ENCODE data around the gene EFNA2. TPM values are rescaled to one million over a fixed set of nuclear protein-coding genes. Genes with fewer than 3 reads are reported as not detected.

EFNA2 gene
- total and polyA plus RNA-seq, 2 experiments from 2014 or later, result 2.7 to 10.3 TPM

DNA sequence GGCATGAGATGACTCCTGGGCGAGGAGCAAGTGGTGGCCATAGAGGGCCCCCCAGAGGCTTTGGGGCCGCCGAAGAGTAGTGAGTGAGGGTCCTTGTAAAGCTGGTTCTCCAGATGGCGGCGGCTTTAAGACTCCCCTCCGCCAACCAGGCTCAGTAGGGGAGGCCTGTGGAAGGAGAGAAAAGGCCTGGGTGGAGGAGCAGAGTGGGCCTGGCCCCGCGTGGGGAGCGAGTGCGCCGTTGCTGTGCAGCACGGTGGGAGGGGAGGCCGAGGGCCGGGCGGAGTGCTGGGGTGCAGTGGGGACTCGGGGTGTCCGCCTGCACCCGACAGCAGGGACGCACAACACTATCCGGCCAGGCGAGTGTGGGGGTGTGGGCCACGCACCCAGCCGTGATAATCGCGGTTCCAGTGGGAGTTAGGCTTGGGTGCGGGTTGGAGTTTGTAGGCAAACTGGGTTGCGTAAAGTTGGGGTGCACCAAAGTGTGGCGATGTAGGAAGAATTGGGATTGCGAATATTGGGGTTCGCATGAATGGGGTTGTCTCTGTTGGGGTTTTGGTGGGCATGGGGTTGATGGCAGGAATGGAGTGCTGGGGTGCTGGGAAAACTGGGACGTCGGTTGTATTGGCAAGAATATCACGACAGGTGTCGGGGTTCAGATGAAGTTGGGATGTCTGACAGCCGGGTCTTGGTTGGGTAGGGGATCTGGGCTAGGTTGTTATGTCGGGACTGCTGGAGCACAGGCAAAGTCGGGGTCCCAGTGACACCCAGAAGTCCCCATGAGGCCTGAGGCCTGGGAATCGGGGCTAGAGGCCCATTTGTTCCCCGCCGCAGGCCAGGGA, 17.2 kb upstream of the EFNA2 start:
- Histone ChIP-seq H4K20me1 (replicated peaks; ENCODE audit: insufficient read depth) (peaks cover 30% of the 10 kb centered on the region), H2AFZ (no peak overlapping the region), H3K36me3 (ENCODE audit: insufficient read depth) (peaks cover 26% of the 10 kb centered on the region), H3K79me2 (replicated peaks; ENCODE audit: insufficient read depth) (peaks cover 39% of the 10 kb centered on the region), H3K4me3 (peak overlapping the region; percentile 94), H3F3A (replicated peaks; ENCODE audit: low read depth) (peaks cover 57% of the 10 kb centered on the region), H3K4me2 (peak overlapping the region; percentile 95), H3K27me3 (ENCODE audit: insufficient read depth) (peaks cover 10% of the 10 kb centered on the region; the same call in 1 of the 2 replicates), H3K27ac (ENCODE audit: low read depth) (no peak overlapping the region), H3K9me2 (ENCODE audit: insufficient read depth) (no peaks in the 10 kb centered on the region), H3K4me1 (ENCODE audit: insufficient read depth) (peaks cover 41% of the 10 kb centered on the region)
- H3K27me3 Mint-ChIP-seq (ENCODE audit: insufficient read depth, low read depth, poor library complexity), result peaks cover 51% of the 10 kb centered on the region
- H3K4me1 Mint-ChIP-seq, result peaks cover 59% of the 10 kb centered on the region
- no peak for TF ChIP-seq EZH2 (IDR thresholded peaks at IDR 0.05; ENCODE audit: low read depth, unreplicated experiment)
- peak overlapping the region; percentile 63; the same call in 1 of the 2 replicates for H3K27ac Mint-ChIP-seq
- no peak for ATAC-seq
- peak overlapping the region; percentile 57 for H3K4me3 Mint-ChIP-seq
- DNase-seq (ENCODE audit: low spot score), result no peak
- H3K36me3 Mint-ChIP-seq (ENCODE audit: low read depth), result peaks cover 45% of the 10 kb centered on the region
- peaks cover 2% of the 10 kb centered on the region; the same call in 2 of the 3 replicates for H3K9me3 Mint-ChIP-seq

DNA sequence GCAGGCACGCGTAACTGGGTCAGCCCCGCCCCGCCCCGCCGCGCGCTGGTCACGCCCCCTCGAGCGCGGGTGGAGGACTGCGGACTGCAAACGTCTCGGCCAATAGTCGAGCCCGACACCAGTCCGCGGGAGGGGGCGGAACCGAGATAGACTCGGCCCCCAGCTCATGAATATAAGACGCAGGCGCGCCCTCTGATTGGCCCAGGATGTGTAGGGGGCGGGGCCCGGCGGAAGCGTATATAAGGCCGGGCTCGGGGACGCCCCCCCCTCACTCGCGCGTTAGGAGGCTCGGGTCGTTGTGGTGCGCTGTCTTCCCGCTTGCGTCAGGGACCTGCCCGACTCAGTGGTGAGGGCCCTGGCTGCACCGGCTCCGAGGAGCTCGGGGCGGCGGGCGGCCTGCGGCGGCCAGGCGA, 16.6 kb upstream of the EFNA2 start, which contains the start of gene CIRBP:
CIRBP (plus strand) TSS at position 268 of the 413 bp plus-strand sequence. CDS start 1,602 bp downstream, outside the sequence.
- peak within 1 kb of the TSS; percentile 98 for H3K27ac ChIP-seq (ENCODE audit: low read depth)
- H3K79me2 ChIP-seq (replicated peaks; ENCODE audit: insufficient read depth), result peaks cover 44% of the 10 kb centered on the region
- H3F3A ChIP-seq (replicated peaks; ENCODE audit: low read depth), result peaks cover 59% of the 10 kb centered on the region
- peak within 1 kb of the TSS; percentile 98 for H3K27ac Mint-ChIP-seq
- peak within 1 kb of the TSS; percentile 89 for H3K4me3 Mint-ChIP-seq
- peak within 1 kb of the TSS; percentile 100 for H3K4me2 ChIP-seq
- H3K27me3 Mint-ChIP-seq (ENCODE audit: insufficient read depth, low read depth, poor library complexity), result peaks cover 56% of the 10 kb centered on the region
- H3K9me3 Mint-ChIP-seq, result peaks cover 2% of the 10 kb centered on the region; the same call in 2 of the 3 replicates
- ATAC-seq, result peak; percentile 40
- H3K36me3 Mint-ChIP-seq (ENCODE audit: low read depth), result peaks cover 51% of the 10 kb centered on the region
- peak within 1 kb of the TSS; percentile 94 for H3K4me3 ChIP-seq
- DNase-seq (ENCODE audit: low spot score), result peak; percentile 100
- peaks cover 46% of the 10 kb centered on the region for H3K4me1 ChIP-seq (ENCODE audit: insufficient read depth)
- no peak for TF ChIP-seq EZH2 (IDR thresholded peaks at IDR 0.05; ENCODE audit: low read depth, unreplicated experiment)
- TF ChIP-seq, protein P1, sequence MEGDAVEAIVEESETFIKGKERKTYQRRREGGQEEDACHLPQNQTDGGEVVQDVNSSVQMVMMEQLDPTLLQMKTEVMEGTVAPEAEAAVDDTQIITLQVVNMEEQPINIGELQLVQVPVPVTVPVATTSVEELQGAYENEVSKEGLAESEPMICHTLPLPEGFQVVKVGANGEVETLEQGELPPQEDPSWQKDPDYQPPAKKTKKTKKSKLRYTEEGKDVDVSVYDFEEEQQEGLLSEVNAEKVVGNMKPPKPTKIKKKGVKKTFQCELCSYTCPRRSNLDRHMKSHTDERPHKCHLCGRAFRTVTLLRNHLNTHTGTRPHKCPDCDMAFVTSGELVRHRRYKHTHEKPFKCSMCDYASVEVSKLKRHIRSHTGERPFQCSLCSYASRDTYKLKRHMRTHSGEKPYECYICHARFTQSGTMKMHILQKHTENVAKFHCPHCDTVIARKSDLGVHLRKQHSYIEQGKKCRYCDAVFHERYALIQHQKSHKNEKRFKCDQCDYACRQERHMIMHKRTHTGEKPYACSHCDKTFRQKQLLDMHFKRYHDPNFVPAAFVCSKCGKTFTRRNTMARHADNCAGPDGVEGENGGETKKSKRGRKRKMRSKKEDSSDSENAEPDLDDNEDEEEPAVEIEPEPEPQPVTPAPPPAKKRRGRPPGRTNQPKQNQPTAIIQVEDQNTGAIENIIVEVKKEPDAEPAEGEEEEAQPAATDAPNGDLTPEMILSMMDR (conservative IDR thresholded peaks at IDR 0.05; ENCODE audit: low read depth in 2 of 2), result no peak
- TF ChIP-seq, protein P2, sequence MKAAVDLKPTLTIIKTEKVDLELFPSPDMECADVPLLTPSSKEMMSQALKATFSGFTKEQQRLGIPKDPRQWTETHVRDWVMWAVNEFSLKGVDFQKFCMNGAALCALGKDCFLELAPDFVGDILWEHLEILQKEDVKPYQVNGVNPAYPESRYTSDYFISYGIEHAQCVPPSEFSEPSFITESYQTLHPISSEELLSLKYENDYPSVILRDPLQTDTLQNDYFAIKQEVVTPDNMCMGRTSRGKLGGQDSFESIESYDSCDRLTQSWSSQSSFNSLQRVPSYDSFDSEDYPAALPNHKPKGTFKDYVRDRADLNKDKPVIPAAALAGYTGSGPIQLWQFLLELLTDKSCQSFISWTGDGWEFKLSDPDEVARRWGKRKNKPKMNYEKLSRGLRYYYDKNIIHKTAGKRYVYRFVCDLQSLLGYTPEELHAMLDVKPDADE (IDR thresholded peaks at IDR 0.05), result no peak; the same call in 1 of the 2 replicates
- no peak for TF ChIP-seq JUNB (IDR thresholded peaks at IDR 0.05; ENCODE audit: unreplicated experiment)
- TF ChIP-seq ZNF114 (CRISPR knock-in tag; IDR thresholded peaks at IDR 0.05), result peak; percentile 98; the same call in 1 of the 2 replicates
- peak; percentile 38; the same call in 1 of the 2 replicates for TF ChIP-seq CREB1 (CRISPR knock-in tag; IDR thresholded peaks at IDR 0.05; ENCODE audit: low read depth)
- TF ChIP-seq, protein P3, sequence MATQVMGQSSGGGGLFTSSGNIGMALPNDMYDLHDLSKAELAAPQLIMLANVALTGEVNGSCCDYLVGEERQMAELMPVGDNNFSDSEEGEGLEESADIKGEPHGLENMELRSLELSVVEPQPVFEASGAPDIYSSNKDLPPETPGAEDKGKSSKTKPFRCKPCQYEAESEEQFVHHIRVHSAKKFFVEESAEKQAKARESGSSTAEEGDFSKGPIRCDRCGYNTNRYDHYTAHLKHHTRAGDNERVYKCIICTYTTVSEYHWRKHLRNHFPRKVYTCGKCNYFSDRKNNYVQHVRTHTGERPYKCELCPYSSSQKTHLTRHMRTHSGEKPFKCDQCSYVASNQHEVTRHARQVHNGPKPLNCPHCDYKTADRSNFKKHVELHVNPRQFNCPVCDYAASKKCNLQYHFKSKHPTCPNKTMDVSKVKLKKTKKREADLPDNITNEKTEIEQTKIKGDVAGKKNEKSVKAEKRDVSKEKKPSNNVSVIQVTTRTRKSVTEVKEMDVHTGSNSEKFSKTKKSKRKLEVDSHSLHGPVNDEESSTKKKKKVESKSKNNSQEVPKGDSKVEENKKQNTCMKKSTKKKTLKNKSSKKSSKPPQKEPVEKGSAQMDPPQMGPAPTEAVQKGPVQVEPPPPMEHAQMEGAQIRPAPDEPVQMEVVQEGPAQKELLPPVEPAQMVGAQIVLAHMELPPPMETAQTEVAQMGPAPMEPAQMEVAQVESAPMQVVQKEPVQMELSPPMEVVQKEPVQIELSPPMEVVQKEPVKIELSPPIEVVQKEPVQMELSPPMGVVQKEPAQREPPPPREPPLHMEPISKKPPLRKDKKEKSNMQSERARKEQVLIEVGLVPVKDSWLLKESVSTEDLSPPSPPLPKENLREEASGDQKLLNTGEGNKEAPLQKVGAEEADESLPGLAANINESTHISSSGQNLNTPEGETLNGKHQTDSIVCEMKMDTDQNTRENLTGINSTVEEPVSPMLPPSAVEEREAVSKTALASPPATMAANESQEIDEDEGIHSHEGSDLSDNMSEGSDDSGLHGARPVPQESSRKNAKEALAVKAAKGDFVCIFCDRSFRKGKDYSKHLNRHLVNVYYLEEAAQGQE (IDR thresholded peaks at IDR 0.05; ENCODE audit: unreplicated experiment), result peak; percentile 9
- TF ChIP-seq POLR2AphosphoS5 (IDR thresholded peaks at IDR 0.05; ENCODE audit: low read depth), result peak; percentile 98
- peaks cover 36% of the 10 kb centered on the region for H4K20me1 ChIP-seq (replicated peaks; ENCODE audit: insufficient read depth)
- no peaks in the 10 kb centered on the region for H3K9me2 ChIP-seq (ENCODE audit: insufficient read depth)
- peaks cover 10% of the 10 kb centered on the region; the same call in 1 of the 2 replicates for H3K27me3 ChIP-seq (ENCODE audit: insufficient read depth)
- H3K4me1 Mint-ChIP-seq, result peaks cover 65% of the 10 kb centered on the region
- no peak within 1 kb of the TSS for H2AFZ ChIP-seq
- peaks cover 31% of the 10 kb centered on the region for H3K36me3 ChIP-seq (ENCODE audit: insufficient read depth)

Measured in GM23338 (cell line).